ENCODE results near the gene SORL1.
A peak's percentile ranks its signal among the peaks of the same experiment; 100 is the strongest.
"Not testable (repeated sequence)": the region's sequence is repeated elsewhere in the genome, so short reads cannot be mapped to it uniquely, and the experiment has no call there.

The SORL1 gene, protein sequence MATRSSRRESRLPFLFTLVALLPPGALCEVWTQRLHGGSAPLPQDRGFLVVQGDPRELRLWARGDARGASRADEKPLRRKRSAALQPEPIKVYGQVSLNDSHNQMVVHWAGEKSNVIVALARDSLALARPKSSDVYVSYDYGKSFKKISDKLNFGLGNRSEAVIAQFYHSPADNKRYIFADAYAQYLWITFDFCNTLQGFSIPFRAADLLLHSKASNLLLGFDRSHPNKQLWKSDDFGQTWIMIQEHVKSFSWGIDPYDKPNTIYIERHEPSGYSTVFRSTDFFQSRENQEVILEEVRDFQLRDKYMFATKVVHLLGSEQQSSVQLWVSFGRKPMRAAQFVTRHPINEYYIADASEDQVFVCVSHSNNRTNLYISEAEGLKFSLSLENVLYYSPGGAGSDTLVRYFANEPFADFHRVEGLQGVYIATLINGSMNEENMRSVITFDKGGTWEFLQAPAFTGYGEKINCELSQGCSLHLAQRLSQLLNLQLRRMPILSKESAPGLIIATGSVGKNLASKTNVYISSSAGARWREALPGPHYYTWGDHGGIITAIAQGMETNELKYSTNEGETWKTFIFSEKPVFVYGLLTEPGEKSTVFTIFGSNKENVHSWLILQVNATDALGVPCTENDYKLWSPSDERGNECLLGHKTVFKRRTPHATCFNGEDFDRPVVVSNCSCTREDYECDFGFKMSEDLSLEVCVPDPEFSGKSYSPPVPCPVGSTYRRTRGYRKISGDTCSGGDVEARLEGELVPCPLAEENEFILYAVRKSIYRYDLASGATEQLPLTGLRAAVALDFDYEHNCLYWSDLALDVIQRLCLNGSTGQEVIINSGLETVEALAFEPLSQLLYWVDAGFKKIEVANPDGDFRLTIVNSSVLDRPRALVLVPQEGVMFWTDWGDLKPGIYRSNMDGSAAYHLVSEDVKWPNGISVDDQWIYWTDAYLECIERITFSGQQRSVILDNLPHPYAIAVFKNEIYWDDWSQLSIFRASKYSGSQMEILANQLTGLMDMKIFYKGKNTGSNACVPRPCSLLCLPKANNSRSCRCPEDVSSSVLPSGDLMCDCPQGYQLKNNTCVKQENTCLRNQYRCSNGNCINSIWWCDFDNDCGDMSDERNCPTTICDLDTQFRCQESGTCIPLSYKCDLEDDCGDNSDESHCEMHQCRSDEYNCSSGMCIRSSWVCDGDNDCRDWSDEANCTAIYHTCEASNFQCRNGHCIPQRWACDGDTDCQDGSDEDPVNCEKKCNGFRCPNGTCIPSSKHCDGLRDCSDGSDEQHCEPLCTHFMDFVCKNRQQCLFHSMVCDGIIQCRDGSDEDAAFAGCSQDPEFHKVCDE (N-terminal part only)

DNA sequence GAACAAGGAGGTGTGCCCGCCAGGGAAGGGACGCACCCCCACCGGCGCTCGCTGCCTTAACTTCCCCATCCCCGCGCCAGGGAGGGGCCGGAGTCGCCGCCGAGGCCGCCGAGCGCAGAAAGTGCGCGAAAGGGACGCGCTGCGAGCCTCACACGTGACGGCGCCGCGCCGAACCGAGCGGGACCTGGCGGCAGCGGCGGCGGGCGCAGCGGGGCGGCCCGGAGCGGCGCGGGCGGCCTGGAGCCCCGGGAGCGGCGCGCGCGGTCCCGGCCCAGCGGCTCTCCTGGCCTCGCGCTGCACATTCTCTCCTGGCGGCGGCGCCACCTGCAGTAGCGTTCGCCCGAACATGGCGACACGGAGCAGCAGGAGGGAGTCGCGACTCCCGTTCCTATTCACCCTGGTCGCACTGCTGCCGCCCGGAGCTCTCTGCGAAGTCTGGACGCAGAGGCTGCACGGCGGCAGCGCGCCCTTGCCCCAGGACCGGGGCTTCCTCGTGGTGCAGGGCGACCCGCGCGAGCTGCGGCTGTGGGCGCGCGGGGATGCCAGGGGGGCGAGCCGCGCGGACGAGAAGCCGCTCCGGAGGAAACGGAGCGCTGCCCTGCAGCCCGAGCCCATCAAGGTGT, at the start of gene SORL1:
SORL1 (plus strand) TSS at position 329 of the 623 bp plus-strand sequence; CDS start at position 347, 18 bp downstream.
- Histone ChIP-seq H3K36me3 (ENCODE audit: control insufficient read depth, insufficient read depth, low read length) (no peaks in the 10 kb centered on the region), H3K4me2 (ENCODE audit: low read length) (peak within 1 kb of the TSS; percentile 59), H3K27me3 (ENCODE audit: control insufficient read depth, insufficient read depth, low read length) (no peaks in the 10 kb centered on the region), H3K79me2 (no peaks in the 10 kb centered on the region), H2AFZ (peak within 1 kb of the TSS; percentile 80), H3K9ac (no peak within 1 kb of the TSS), H3K4me3 (ENCODE audit: low read depth, low read length) (peak within 1 kb of the TSS; percentile 47), H3K9me3 (ENCODE audit: control insufficient read depth, low read length) (no peaks in the 10 kb centered on the region), H3K4me1 (no peaks in the 10 kb centered on the region), H3K27ac (no peak within 1 kb of the TSS)
- peak; percentile 31 for TF ChIP-seq CTCF (IDR thresholded peaks at IDR 0.05)

DNA sequence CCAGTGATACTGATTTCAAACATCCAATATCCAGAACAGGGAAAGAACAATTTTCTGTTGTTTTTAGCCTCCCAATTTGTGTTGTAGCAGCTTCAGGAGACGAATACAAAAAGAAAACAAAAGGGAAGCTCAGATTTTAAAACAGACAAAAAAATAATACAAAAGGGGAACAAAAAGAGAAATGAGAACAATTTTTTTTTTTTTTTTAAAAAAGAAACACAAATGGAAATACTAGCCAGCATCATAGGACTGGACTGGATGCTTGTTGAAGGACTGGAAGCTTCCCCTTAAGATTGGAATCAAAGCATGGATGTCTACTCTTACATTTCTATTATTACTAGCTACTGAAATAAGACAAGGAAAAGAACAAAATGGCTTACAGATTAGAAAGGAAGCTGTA, 46.5 kb upstream of the SORL1 start:
- Histone ChIP-seq H3K4me2 (ENCODE audit: low read length) (no peak overlapping the region), H3K79me2 (no peaks in the 10 kb centered on the region), H3K27me3 (ENCODE audit: control insufficient read depth, insufficient read depth, low read length) (no peaks in the 10 kb centered on the region), H3K9ac (no peak overlapping the region), H3K27ac (no peak overlapping the region), H3K36me3 (ENCODE audit: control insufficient read depth, insufficient read depth, low read length) (no peaks in the 10 kb centered on the region), H2AFZ (no peak overlapping the region), H3K9me3 (ENCODE audit: control insufficient read depth, low read length) (no peaks in the 10 kb centered on the region), H3K4me1 (no peaks in the 10 kb centered on the region), H3K4me3 (ENCODE audit: low read depth, low read length) (no peak overlapping the region)
- no peak for TF ChIP-seq CTCF (IDR thresholded peaks at IDR 0.05)

- Histone ChIP-seq H3K27ac (no peak overlapping the region), H3K9me3 (ENCODE audit: control insufficient read depth, low read length) (no peaks in the 10 kb centered on the region), H3K4me1 (no peaks in the 10 kb centered on the region), H3K9ac (no peak overlapping the region), H2AFZ (no peak overlapping the region), H3K4me3 (ENCODE audit: low read depth, low read length) (no peak overlapping the region), H3K27me3 (ENCODE audit: control insufficient read depth, insufficient read depth, low read length) (no peaks in the 10 kb centered on the region), H3K36me3 (ENCODE audit: control insufficient read depth, insufficient read depth, low read length) (no peaks in the 10 kb centered on the region), H3K4me2 (ENCODE audit: low read length) (no peak overlapping the region), H3K79me2 (no peaks in the 10 kb centered on the region)
- TF ChIP-seq CTCF (IDR thresholded peaks at IDR 0.05), result no peak
These were observed 45.8 kb upstream of the SORL1 start for GRCh38 chr11:121406291-121406690.

- TF ChIP-seq CTCF (IDR thresholded peaks at IDR 0.05), result no peak
- no peak overlapping the region for H2AFZ ChIP-seq
- H3K4me1 ChIP-seq, result no peaks in the 10 kb centered on the region
- no peaks in the 10 kb centered on the region for H3K27me3 ChIP-seq (ENCODE audit: control insufficient read depth, insufficient read depth, low read length)
- H3K4me3 ChIP-seq (ENCODE audit: low read depth, low read length), result no peak overlapping the region
- no peak overlapping the region for H3K27ac ChIP-seq
- no peak overlapping the region for H3K4me2 ChIP-seq (ENCODE audit: low read length)
- no peaks in the 10 kb centered on the region for H3K9me3 ChIP-seq (ENCODE audit: control insufficient read depth, low read length)
- H3K9ac ChIP-seq, result no peak overlapping the region
- no peaks in the 10 kb centered on the region for H3K36me3 ChIP-seq (ENCODE audit: control insufficient read depth, insufficient read depth, low read length)
- no peaks in the 10 kb centered on the region for H3K79me2 ChIP-seq
These were observed 43.3 kb upstream of the SORL1 start for GRCh38 chr11:121408830-121409229.

DNA sequence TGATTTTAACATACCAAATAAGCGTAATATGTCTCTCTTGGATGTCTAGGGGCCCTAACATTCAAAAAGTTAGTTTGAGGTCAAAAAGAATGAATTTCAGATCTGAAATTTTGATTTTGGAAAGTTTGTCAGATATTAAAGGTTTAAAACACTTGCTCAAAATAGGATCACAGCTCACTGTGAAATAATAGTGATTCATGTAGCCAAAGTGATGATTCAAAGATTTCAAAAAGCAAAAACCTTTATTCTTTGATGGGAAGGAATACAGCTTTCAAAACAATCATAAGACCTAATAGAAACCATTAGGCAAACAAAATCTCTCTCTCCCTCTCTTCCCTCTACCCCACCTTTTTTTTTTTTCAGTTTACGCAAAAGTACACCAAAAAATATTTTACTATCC, 42.1 kb upstream of the SORL1 start:
- H3K79me2 ChIP-seq; H3K36me3 ChIP-seq (ENCODE audit: control insufficient read depth, insufficient read depth, low read length): not testable (repeated sequence)

GRCh38 chr11:121411330-121411729, 40.8 kb upstream of the SORL1 start:
- not testable (repeated sequence) for H3K79me2 ChIP-seq; H3K4me2 ChIP-seq (ENCODE audit: low read length); H3K27me3 ChIP-seq (ENCODE audit: control insufficient read depth, insufficient read depth, low read length); H3K4me3 ChIP-seq (ENCODE audit: low read depth, low read length); H3K36me3 ChIP-seq (ENCODE audit: control insufficient read depth, insufficient read depth, low read length); H3K4me1 ChIP-seq; H2AFZ ChIP-seq; H3K9ac ChIP-seq; H3K9me3 ChIP-seq (ENCODE audit: control insufficient read depth, low read length); H3K27ac ChIP-seq

More for the DNA sequence above, 42.1 kb upstream of the SORL1 start:
- H3K4me2 ChIP-seq (ENCODE audit: low read length); H3K27ac ChIP-seq; H2AFZ ChIP-seq; H3K4me1 ChIP-seq; H3K27me3 ChIP-seq (ENCODE audit: control insufficient read depth, insufficient read depth, low read length); H3K9me3 ChIP-seq (ENCODE audit: control insufficient read depth, low read length); H3K4me3 ChIP-seq (ENCODE audit: low read depth, low read length); H3K9ac ChIP-seq: not testable (repeated sequence)
